Gastrocnemius medialis (tissue), 4 donors: ENCODE measurements around the gene PTGES.

Source experiments
- POLR2A ChIP-seq, 2 donors: fragments of 450-650 bp; IDR thresholded peaks; one replicate each; pipeline ENCODE4 v1.6.1; 2017; ENCODE audit warnings: antibody characterized with exemption in 2 of 2, mild to moderate bottlenecking in 2 of 2, moderate library complexity in 2 of 2
- TF ChIP-seq, protein P1 (sequence below), 5 experiments: fragments of 450-650 bp in 3 of 5; fragments of 200-600 bp in 2 of 5; sonication (generic) in 2 of 5; IDR thresholded peaks in 4 of 5; conservative IDR thresholded peaks in 1 of 5; 1 replicate in 4 of 5; 2 replicates in 1 of 5; pipeline ENCODE4 v1.5.1; 2016 to 2019; ENCODE audit warnings: antibody characterized with exemption in 5 of 5, mild to moderate bottlenecking in 3 of 5, moderate library complexity in 3 of 5

GRCh38 chr9:129720181-129720864 lies 32.5 kb downstream of the PTGES start:
- TF ChIP-seq, protein P1, sequence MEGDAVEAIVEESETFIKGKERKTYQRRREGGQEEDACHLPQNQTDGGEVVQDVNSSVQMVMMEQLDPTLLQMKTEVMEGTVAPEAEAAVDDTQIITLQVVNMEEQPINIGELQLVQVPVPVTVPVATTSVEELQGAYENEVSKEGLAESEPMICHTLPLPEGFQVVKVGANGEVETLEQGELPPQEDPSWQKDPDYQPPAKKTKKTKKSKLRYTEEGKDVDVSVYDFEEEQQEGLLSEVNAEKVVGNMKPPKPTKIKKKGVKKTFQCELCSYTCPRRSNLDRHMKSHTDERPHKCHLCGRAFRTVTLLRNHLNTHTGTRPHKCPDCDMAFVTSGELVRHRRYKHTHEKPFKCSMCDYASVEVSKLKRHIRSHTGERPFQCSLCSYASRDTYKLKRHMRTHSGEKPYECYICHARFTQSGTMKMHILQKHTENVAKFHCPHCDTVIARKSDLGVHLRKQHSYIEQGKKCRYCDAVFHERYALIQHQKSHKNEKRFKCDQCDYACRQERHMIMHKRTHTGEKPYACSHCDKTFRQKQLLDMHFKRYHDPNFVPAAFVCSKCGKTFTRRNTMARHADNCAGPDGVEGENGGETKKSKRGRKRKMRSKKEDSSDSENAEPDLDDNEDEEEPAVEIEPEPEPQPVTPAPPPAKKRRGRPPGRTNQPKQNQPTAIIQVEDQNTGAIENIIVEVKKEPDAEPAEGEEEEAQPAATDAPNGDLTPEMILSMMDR (IDR thresholded peaks at IDR 0.05 in 4 of 5, conservative IDR thresholded peaks at IDR 0.05 in 1 of 5), result no peak
- no peak for TF ChIP-seq POLR2A (IDR thresholded peaks at IDR 0.05)
